NCI-H2227 treated with DMSO at 0.1 percent for 48 hours (cell line): ENCODE measurements around the gene MAP7D3.

ENCODE experiments used
- DNase-seq: peaks from one replicate; lab custom pipeline; 2025; lab: John Stamatoyannopoulos, UW

MAP7D3 gene

GRCh38 chrX:136205882-136206380 lies 45.3 kb downstream of the MAP7D3 start:
- DNase-seq = no peak

- no peak for DNase-seq
These were observed 46.6 kb downstream of the MAP7D3 start for GRCh38 chrX:136204571-136204970.

- DNase-seq = no peak
These were observed 47.2 kb downstream of the MAP7D3 start for GRCh38 chrX:136203951-136204350.

GRCh38 chrX:136203438-136203837 lies 47.8 kb downstream of the MAP7D3 start:
- DNase-seq = no peak

- DNase-seq = no peak
These were observed 48.3 kb downstream of the MAP7D3 start for GRCh38 chrX:136202889-136203288.

GRCh38 chrX:136201601-136202000 lies 49.6 kb downstream of the MAP7D3 start:
- DNase-seq = no peak

GRCh38 chrX:136200466-136200865 lies 50.7 kb downstream of the MAP7D3 start:
- no peak for DNase-seq

- no peak for DNase-seq
These were observed 51.8 kb downstream of the MAP7D3 start for GRCh38 chrX:136199365-136199764.

- no peak for DNase-seq
These were observed 52.4 kb downstream of the MAP7D3 start for GRCh38 chrX:136198678-136199243.

GRCh38 chrX:136198010-136198409 lies 53.2 kb downstream of the MAP7D3 start:
- no peak for DNase-seq

- DNase-seq = no peak
These were observed 54.5 kb downstream of the MAP7D3 start for GRCh38 chrX:136196691-136197155.

- no peak for DNase-seq
These were observed 56.0 kb downstream of the MAP7D3 start for GRCh38 chrX:136195247-136195646.

- no peak for DNase-seq
These were observed 56.7 kb downstream of the MAP7D3 start for GRCh38 chrX:136194536-136194935.

GRCh38 chrX:136193771-136194170 lies 57.4 kb downstream of the MAP7D3 start:
- DNase-seq = no peak

- no peak for DNase-seq
These were observed 58.3 kb downstream of the MAP7D3 start for GRCh38 chrX:136192839-136193414.

GRCh38 chrX:136192135-136192534 lies 59.1 kb downstream of the MAP7D3 start:
- DNase-seq = no peak

- DNase-seq = no peak
These were observed 60.0 kb downstream of the MAP7D3 start for GRCh38 chrX:136191171-136191570.

GRCh38 chrX:136190038-136190713 lies 61.0 kb downstream of the MAP7D3 start:
- DNase-seq = no peak

- no peak for DNase-seq
These were observed 62.0 kb downstream of the MAP7D3 start for GRCh38 chrX:136189222-136189621.

- DNase-seq = no peak
These were observed 65.2 kb downstream of the MAP7D3 start for GRCh38 chrX:136186023-136186413.

GRCh38 chrX:136185401-136186022 lies 65.7 kb downstream of the MAP7D3 start:
- no peak for DNase-seq

GRCh38 chrX:136183917-136184316 lies 67.3 kb downstream of the MAP7D3 start:
- no peak for DNase-seq

GRCh38 chrX:136183172-136183571 lies 68.0 kb downstream of the MAP7D3 start:
- DNase-seq = no peak
